Body of pancreas (tissue), 4 donors: ENCODE results near the gene LPIN2. TPM values are rescaled to one million over a fixed set of nuclear protein-coding genes. Genes with fewer than 3 reads are reported as not detected.

Experiments used
- ATAC-seq: fragments of 150-250 bp; one replicate; pipeline ENCODE4 v1.9.1; 2016
- DNase-seq, 4 donors: peaks; one replicate each; pipeline ENCODE4 v3.0.0-alpha.2; 2019
- H3K27ac ChIP-seq, 4 donors: fragments of 200-600 bp; sonication (generic); 1 replicate in 3 of 4; 2 replicates in 1 of 4; pipeline versions ENCODE4 v1.5.1 to v1.6.1; 2016 to 2019; ENCODE audit warnings: mild to moderate bottlenecking in 1 of 4, mixed read lengths in 1 of 4, moderate library complexity in 1 of 4
- H3K27me3 ChIP-seq, 2 donors: fragments of 200-600 bp; sonication (generic); one replicate each; pipeline ENCODE4 v1.6.0; 2016; ENCODE audit warnings: mild to moderate bottlenecking in 1 of 2
- H3K36me3 ChIP-seq, 2 donors: fragments of 200-600 bp; sonication (generic); replicated peaks in 1 of 2; 2 replicates each; pipeline ENCODE4 v1.5.1; 2016; ENCODE audit warnings: low read depth in 2 of 2; ENCODE audit not compliant: insufficient read depth in 1 of 2
- H3K4me1 ChIP-seq: fragments of 200-600 bp; sonication (generic); one replicate; pipeline ENCODE4 v1.6.0; 2016
- H3K4me3 ChIP-seq, 2 donors: fragments of 200-600 bp; sonication (generic); 1 replicate in 1 of 2; 2 replicates in 1 of 2; pipeline ENCODE4 v1.5.1; 2016 to 2019
- H3K9me3 ChIP-seq, 3 donors: fragments of 200-600 bp; sonication (generic); 1 replicate in 2 of 3; 2 replicates in 1 of 3; pipeline ENCODE4 v1.5.1; 2016
- CTCF ChIP-seq, 7 experiments: fragments of 450-650 bp in 4 of 7; fragments of 200-600 bp in 3 of 7; sonication (generic) in 3 of 7; IDR thresholded peaks; one replicate each; pipeline ENCODE4 v1.5.1; 2016 to 2019; ENCODE audit warnings: antibody characterized with exemption in 7 of 7
- POLR2A ChIP-seq, 3 donors: fragments of 450-650 bp; IDR thresholded peaks; one replicate each; pipeline ENCODE4 v1.6.1; 2016; ENCODE audit warnings: antibody characterized with exemption in 3 of 3, mild to moderate bottlenecking in 2 of 3
- WGBS, 2 donors: methylation state at CpG; one replicate each; pipeline ENCODE4 v1.1.5; 2017; 5-methylcytosine and 5-hydroxymethylcytosine counted together
- intact Hi-C: fragments of 100-400 bp; cut with DNase I; formaldehyde crosslinking; loops from one replicate; pipeline ENCODE4 v1.15.1; 2023
- total RNA-seq, 2 donors: library from RNA; depleted of rRNA; stranded (reverse); fragments of >200 nt; gene quantifications; one replicate each; pipeline ENCODE4 v1.1.0, GENCODE V29; 2016

Gene LPIN2
- total RNA-seq, 2 donors from 2014 or later, result 10.9 to 35.3 TPM

- Histone ChIP-seq H3K9me3 (no peaks in the 10 kb centered on the region), H3K4me1 (peaks cover 14% of the 10 kb centered on the region), H3K27ac (peak overlapping the region in 3 of 4 donors; percentile 44 to 77 (median 76)), H3K4me3 (no peak overlapping the region), H3K27me3 (no peaks in the 10 kb centered on the region), H3K36me3 (no peaks in the 10 kb centered on the region)
- intact Hi-C loops, result no loop called here
- DNase-seq (peak; percentile 73 to 87 (median 82)), ATAC-seq (peak; percentile 85)
- TF ChIP-seq POLR2A (IDR thresholded peaks at IDR 0.05), result no peak
- TF ChIP-seq CTCF (IDR thresholded peaks at IDR 0.05), result no peak
- WGBS, 2 donors, result 8 to 15% methylated on average over 12 of the region's 12 CpGs
Measured at GRCh38 chr18:3044931-3045698, 32.2 kb upstream of the LPIN2 start.

- H3K4me3 ChIP-seq, result no peak overlapping the region
- ATAC-seq (no peak), DNase-seq (no peak)
- intact Hi-C loops, result no loop called here
- H3K27ac ChIP-seq, result no peak overlapping the region
- no peaks in the 10 kb centered on the region for H3K9me3 ChIP-seq
- H3K27me3 ChIP-seq, result no peaks in the 10 kb centered on the region
- 56 to 62% methylated on average over 2 of the region's 2 CpGs for WGBS, 2 donors
- no peaks in the 10 kb centered on the region for H3K36me3 ChIP-seq
- TF ChIP-seq POLR2A (IDR thresholded peaks at IDR 0.05) (no peak), CTCF (IDR thresholded peaks at IDR 0.05) (no peak)
- H3K4me1 ChIP-seq, result peaks cover 14% of the 10 kb centered on the region
Measured at GRCh38 chr18:3042379-3042778, 29.4 kb upstream of the LPIN2 start.

- DNase-seq (no peak), ATAC-seq (no peak)
- 85 to 92% methylated on average over 5 of the region's 5 CpGs for WGBS, 2 donors
- Histone ChIP-seq H3K4me3 (no peak overlapping the region), H3K4me1 (peaks cover 14% of the 10 kb centered on the region), H3K27ac (no peak overlapping the region), H3K36me3 (no peaks in the 10 kb centered on the region), H3K9me3 (no peaks in the 10 kb centered on the region), H3K27me3 (no peaks in the 10 kb centered on the region)
- TF ChIP-seq POLR2A (IDR thresholded peaks at IDR 0.05), result no peak
- intact Hi-C loops, result no loop called here
Measured at GRCh38 chr18:3041843-3042242, 28.9 kb upstream of the LPIN2 start.

- H3K9me3 ChIP-seq, result no peaks in the 10 kb centered on the region
- DNase-seq (no peak), ATAC-seq (no peak)
- TF ChIP-seq CTCF (IDR thresholded peaks at IDR 0.05) (no peak), POLR2A (IDR thresholded peaks at IDR 0.05) (no peak)
- WGBS, 2 donors, result 85 to 86% methylated on average over 8 of the region's 8 CpGs
- no peaks in the 10 kb centered on the region for H3K27me3 ChIP-seq
- no peak overlapping the region for H3K4me3 ChIP-seq
- H3K4me1 ChIP-seq, result peaks cover 14% of the 10 kb centered on the region
- intact Hi-C loops, result no loop called here
- no peaks in the 10 kb centered on the region for H3K36me3 ChIP-seq
- H3K27ac ChIP-seq, result no peak overlapping the region
Measured at GRCh38 chr18:3040881-3041280, 27.9 kb upstream of the LPIN2 start.

- H3K36me3 ChIP-seq, result no peaks in the 10 kb centered on the region
- no peaks in the 10 kb centered on the region for H3K27me3 ChIP-seq
- intact Hi-C loops, result no loop called here
- DNase-seq, result no peak
- no peaks in the 10 kb centered on the region for H3K9me3 ChIP-seq
- WGBS, 2 donors, result 93 to 95% methylated on average over 2 of the region's 2 CpGs
- no peak for TF ChIP-seq POLR2A (IDR thresholded peaks at IDR 0.05)
- no peak for TF ChIP-seq CTCF (IDR thresholded peaks at IDR 0.05)
- ATAC-seq, result no peak
- no peak overlapping the region for H3K27ac ChIP-seq
- H3K4me3 ChIP-seq, result no peak overlapping the region
- H3K4me1 ChIP-seq, result peaks cover 7% of the 10 kb centered on the region
Measured at GRCh38 chr18:3040173-3040572, 27.2 kb upstream of the LPIN2 start.
